ENCODE results near the gene TCF3.

DNA sequence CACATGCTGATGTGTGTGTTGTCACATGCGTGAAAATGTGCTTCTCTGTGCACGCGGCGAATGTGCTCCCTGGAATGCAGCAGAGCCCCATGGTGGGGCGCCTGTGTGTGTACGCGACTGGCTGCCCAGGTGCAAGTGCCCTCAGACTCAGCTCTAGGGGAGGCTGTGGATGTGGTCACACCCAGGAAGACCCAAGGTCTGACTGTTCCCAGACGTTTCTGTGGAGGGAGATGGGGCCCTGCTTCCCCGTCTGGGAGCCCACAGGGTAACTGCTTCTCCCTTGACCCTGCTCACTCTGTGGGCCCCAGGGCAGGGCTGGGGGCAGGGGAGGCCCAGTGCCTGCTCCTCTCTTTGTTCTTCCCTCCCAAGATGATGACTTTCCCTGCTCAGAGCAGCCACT lies 39.3 kb downstream of the TCF3 start:
- TF ChIP-seq, protein P1, sequence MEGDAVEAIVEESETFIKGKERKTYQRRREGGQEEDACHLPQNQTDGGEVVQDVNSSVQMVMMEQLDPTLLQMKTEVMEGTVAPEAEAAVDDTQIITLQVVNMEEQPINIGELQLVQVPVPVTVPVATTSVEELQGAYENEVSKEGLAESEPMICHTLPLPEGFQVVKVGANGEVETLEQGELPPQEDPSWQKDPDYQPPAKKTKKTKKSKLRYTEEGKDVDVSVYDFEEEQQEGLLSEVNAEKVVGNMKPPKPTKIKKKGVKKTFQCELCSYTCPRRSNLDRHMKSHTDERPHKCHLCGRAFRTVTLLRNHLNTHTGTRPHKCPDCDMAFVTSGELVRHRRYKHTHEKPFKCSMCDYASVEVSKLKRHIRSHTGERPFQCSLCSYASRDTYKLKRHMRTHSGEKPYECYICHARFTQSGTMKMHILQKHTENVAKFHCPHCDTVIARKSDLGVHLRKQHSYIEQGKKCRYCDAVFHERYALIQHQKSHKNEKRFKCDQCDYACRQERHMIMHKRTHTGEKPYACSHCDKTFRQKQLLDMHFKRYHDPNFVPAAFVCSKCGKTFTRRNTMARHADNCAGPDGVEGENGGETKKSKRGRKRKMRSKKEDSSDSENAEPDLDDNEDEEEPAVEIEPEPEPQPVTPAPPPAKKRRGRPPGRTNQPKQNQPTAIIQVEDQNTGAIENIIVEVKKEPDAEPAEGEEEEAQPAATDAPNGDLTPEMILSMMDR (IDR thresholded peaks at IDR 0.05): no peak
- TF ChIP-seq POLR2AphosphoS5 (IDR thresholded peaks at IDR 0.05) (no peak), POLR2A (IDR thresholded peaks at IDR 0.05) (no peak)
